WI38 (cell line): ENCODE results near the gene BMP6.

Source experiments
- H3K4me3 ChIP-seq: 2 replicates; pipeline ENCODE4 v1.5.1; 2011; ENCODE audit warnings: low read depth, mild to moderate bottlenecking, control low read depth, low read length
- CTCF ChIP-seq: IDR thresholded peaks from 2 replicates; pipeline ENCODE4 v1.5.1; 2012; ENCODE audit warnings: low read depth, mild to moderate bottlenecking, control low read depth, low read length

The BMP6 gene

GRCh38 chr6:7841781-7842468 lies 116.0 kb downstream of the BMP6 start:
- H3K4me3 ChIP-seq, result no peak overlapping the region
- TF ChIP-seq CTCF, result no peak

DNA sequence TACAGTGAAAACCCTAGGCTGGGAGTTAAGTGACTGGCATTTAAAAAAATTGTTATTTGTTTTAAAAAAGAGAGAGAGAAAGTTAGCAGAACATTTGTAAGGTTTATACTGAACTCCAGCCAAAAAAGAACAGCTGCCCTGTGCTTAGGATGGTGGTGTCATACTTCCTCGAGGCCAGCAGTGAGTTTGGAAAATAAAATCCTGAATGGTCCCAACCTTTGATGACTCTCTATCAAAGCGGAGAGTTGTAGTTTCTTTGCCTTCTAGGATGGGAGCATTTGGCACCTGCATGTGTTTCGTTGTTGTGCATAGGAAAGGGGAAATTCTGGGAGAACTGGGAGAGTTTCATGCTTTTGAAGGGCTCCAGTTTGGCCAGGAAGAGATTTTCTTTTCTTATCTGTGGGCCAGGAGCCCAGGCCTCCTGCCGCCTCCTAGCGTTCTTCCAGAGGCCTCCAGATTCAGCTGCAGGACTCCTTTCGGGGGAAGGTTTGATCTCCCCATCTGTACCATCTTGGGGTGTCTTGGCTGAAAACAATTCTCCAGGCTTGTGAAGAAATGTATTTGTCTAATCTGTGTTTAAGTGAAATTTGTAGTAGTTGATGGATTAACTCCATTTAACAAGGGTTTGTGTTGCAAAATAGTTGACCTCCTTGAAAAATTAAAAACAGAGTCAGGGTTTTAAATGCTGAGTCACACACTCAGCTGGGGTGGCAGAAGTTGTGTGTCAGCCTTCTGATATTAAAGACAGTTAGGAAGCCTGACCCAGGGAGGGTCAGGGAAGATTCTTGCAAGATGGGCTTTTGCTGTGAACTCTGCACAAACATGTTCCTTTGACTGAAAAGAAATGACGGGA lies 121.3 kb downstream of the BMP6 start:
- H3K4me3 ChIP-seq, result no peak overlapping the region
- TF ChIP-seq CTCF, result no peak

DNA sequence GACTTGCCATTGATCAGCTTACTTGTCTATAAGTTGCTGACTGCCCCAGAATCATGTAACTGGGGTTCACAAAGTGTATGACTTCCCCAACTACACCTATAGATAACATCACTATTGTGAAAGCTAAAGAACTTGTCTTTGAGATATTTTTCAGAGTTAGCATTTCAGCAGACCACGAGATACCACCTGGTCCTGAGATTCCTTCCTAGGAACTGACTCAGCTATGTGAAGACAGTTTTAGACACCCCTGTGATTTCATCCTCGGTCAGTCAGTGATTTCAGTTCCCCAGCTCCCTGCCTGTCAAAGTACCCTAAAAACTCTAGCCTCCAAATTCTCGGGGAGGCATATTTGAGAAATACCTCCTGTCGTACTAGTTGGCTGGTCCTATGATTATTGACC lies 122.3 kb downstream of the BMP6 start:
- H3K4me3 ChIP-seq, result no peak overlapping the region
- no peak for TF ChIP-seq CTCF

DNA sequence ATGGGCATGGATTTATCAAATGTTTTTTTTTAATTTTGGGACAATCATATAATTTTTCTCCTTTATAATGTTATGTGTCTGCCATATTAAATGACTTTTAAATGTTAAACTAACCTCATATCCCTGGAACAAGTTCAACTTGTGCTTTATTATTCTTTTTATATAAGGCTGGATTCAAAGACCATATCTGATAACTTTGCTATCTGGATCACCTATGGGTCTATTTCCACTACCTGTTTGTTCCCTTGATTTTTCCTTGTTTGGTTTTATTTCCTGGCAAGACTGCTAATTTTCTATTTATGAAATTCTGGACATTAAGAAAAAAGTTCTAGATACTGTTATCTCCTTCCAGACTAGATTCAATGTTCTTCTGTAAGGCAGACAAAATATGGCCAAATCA lies 125.9 kb downstream of the BMP6 start:
- H3K4me3 ChIP-seq, result no peak overlapping the region

DNA sequence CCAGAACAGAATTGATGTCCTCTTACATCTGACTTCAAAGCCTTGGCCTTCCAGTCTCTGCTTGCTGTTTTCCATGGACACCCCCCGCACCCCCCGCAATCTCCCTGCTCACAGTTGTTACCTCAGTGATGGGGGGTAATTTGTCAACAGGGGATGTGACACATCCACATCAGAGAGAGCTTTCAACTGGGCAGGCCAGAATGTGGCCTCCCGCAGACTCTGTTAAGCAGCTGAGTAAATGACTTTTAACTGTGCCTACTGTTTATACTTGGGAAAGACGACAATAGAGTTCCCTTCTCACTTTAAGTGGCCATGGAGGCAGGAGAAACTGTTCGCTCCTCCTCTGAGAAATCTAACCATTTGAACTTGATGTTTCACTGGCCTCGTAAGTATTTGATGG lies 133.7 kb downstream of the BMP6 start:
- no peak for TF ChIP-seq CTCF
- H3K4me3 ChIP-seq, result no peak overlapping the region

More for the DNA sequence above, 125.9 kb downstream of the BMP6 start:
- TF ChIP-seq CTCF, result no peak

DNA sequence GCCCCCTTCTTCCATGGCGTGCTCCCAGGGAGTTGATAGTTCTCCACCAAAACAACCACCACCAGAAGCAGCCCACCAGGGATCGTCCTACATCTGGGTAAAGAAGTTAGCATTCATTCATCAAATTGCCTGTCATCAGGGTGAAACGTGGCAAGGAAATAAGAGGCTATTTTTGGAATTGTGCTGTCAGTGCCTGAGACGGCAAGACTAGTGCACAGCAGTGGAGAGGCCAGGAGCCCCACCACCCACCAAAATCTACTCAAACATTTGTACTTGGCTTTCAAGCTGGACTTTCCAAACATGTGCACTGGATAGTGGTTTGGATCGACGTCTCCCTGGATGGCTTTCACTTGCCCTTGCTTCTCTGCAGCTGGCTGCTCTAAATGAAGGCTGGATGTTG lies 139.9 kb downstream of the BMP6 start:
- no peak for TF ChIP-seq CTCF
- no peak overlapping the region for H3K4me3 ChIP-seq

- TF ChIP-seq CTCF, result no peak
- H3K4me3 ChIP-seq, result no peak overlapping the region
These were observed 140.6 kb downstream of the BMP6 start for GRCh38 chr6:7866526-7866925.
